LNCaP clone FGC (cell line): ENCODE measurements around the gene RGS13.

Experiments
- DNase-seq: peaks from one replicate; pipeline ENCODE4 v3.0.0-alpha.2; 2011; ENCODE audit warnings: low read depth
- H3K4me3 ChIP-seq: 2 replicates; pipeline ENCODE4 v1.5.1; 2011; ENCODE audit warnings: mild to moderate bottlenecking, low read depth, low read length, control low read depth
- TF ChIP-seq, protein P1 (sequence below): IDR thresholded peaks from 2 replicates; pipeline ENCODE4 v1.5.1; 2012; ENCODE audit warnings: mild to moderate bottlenecking; ENCODE audit not compliant: control insufficient read depth, insufficient read depth; ENCODE audit errors: extremely low read depth

Gene RGS13

DNA sequence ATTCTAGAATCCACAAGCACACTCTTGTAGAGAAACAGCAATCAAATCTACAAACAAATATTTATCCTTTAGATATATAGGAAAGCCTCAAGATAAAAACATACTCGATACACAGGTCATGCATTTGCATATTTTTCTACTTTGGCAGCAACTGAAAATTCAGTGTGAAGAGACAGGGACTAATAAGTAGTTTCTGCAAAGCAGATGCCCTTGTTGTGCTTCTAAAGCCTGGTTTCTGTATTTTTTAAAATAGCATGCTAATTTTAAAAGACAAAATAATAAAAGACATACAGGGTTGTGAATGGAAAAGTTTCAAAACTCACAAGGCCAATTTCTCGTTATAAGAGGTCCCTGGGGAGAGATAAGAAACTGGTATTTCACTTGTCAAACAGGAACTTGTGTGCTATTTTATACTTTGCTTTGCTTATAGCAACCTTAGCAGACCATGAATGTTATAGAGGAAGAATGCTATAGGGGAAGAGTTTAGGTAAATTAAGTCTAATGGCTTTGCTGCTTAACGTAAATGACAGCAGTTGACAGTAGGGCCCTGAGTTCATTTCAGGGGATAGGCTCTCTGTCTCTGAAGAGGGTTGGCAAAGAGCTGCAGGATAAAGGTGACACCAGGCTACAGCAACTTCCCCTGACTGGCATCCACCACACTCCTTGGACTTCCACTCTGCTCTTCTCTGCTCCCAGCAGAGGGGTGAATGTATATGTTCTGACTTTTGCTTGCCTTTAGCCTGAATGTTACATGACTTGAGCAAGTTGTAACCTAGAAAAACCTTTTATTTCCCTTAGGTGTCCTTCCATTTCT, 9.4 kb upstream of the RGS13 start:
- no peak for DNase-seq
- H3K4me3 ChIP-seq, result no peak overlapping the region
- TF ChIP-seq, protein P1, sequence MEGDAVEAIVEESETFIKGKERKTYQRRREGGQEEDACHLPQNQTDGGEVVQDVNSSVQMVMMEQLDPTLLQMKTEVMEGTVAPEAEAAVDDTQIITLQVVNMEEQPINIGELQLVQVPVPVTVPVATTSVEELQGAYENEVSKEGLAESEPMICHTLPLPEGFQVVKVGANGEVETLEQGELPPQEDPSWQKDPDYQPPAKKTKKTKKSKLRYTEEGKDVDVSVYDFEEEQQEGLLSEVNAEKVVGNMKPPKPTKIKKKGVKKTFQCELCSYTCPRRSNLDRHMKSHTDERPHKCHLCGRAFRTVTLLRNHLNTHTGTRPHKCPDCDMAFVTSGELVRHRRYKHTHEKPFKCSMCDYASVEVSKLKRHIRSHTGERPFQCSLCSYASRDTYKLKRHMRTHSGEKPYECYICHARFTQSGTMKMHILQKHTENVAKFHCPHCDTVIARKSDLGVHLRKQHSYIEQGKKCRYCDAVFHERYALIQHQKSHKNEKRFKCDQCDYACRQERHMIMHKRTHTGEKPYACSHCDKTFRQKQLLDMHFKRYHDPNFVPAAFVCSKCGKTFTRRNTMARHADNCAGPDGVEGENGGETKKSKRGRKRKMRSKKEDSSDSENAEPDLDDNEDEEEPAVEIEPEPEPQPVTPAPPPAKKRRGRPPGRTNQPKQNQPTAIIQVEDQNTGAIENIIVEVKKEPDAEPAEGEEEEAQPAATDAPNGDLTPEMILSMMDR, result no peak

DNA sequence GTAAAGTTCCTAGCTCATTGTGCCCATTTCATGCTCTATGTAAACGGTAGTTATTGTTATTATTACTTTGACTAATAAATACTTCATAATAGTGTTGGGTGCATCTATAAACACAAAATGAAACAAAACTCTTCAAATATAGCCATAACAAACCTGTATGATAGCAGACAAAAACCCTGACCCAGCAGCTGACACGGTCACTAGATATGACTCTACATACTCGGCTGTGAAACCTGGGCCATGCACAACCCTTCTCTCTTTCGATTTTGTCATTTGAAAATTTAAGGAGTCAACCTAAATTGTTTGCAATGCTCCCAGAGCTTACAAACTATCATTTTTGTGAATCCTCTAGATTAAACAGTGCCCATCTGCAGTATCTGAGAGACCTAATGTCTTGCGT, 8.0 kb upstream of the RGS13 start:
- no peak overlapping the region for H3K4me3 ChIP-seq
- TF ChIP-seq, protein P1, result no peak
- no peak for DNase-seq

DNA sequence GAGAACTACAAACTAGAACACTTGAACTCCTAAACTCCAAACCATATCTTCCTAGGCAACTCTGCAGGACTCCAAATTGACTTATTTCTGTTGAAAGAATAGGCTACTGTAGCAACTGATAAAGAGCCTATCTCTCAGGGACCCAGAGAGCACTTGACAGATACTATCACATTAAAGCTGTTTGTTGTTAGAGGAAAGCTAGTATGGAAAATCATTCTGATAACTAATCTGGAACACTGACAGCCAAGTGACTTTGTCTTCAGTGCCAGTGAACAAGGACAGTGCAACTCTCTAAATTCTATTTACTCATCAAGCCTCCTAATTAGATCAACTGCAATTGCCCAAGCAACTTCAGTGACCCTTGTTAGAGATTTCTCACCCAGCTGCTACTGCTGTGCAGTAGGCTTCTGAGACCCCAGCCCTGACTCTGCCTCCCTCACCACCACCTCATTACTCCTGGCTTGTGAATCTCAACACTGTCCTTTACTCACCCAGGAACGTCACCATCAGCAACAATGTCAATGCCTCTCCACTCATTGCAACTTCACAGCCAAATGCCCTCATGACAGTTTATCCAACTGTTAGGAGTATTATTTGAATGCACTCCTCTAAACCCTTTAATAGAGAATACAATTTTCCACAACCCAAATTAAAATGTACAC, 7.4 kb upstream of the RGS13 start:
- no peak for DNase-seq
- TF ChIP-seq, protein P1, result no peak
- H3K4me3 ChIP-seq, result no peak overlapping the region

DNA sequence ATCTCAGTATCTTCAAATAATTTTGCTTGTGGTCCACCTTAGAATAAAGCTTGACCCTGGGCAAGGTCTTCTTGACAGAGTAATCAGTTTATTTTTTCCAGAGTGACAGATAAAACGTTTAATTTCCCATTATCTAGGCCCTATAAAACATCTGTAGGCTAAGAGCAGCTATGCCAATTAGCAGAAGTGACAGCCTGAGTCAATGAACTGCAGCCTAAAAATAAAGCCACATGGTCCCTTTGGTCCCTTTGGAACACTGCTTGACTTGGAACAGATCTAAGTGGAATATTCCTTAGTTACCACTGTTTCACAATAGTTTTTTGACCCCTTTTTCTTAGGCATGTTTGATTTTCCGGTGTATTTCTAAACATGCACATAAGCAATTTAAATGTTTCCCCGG, 6.3 kb upstream of the RGS13 start:
- no peak for DNase-seq
- TF ChIP-seq, protein P1, result no peak
- no peak overlapping the region for H3K4me3 ChIP-seq

DNA sequence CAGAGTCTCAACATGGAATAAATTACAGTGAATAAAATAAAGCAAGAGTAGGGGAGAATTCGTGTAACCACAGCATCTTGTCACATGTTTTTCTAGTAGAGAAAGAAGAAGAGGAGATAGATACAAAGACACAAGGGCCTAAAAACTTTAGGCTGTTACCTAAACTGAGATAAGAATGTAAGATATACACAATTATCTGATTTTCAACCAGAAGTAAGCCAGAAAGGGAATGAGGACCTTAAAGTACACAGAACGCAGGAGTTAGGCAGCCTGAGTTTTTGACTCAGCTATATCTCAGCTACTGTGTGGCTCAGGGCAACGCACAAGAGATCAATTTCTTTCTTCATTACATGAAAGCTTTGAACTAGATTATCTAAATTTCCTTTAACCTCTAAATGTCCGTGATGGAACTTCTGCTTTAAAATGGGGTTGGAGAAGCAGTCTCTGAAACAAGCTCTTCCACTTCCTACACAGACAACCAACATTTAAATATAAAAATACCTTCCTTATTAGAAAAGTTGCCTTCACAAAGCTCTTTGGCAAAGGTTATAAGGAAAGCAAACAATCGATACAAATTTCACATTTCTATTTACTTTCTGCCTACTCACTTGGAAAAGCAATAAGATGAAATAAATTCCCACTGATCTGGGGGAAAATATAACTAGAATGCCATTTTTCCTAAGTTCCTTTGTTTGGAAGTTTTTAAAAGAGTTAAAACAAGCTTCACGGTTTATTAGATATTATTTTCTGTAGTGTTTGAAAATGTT, 5.2 kb upstream of the RGS13 start:
- DNase-seq, result no peak
- no peak overlapping the region for H3K4me3 ChIP-seq
- TF ChIP-seq, protein P1, result no peak

DNA sequence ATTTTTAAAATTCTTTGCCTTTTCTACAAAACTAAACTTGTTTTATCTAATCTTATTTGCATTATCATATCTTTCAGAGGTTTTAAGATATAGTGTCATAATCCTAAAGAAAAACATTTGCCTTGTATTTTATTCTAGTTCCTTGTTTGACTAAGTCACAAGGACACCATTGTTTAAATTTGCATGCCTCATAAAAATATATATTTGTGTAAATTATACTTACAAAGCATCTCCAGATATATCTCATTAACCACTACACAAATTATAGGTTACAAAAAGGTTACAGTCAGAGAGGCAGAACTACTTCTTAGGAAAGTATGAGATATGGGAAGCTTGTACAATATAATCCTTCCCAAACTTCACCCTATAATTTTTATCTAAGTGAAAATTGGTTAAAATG, 4.2 kb upstream of the RGS13 start:
- H3K4me3 ChIP-seq, result no peak overlapping the region
- peak; percentile 71 for DNase-seq
- TF ChIP-seq, protein P1, result no peak
